Measurements from ENCODE around the gene TRPM1.

The TRPM1 gene

DNA sequence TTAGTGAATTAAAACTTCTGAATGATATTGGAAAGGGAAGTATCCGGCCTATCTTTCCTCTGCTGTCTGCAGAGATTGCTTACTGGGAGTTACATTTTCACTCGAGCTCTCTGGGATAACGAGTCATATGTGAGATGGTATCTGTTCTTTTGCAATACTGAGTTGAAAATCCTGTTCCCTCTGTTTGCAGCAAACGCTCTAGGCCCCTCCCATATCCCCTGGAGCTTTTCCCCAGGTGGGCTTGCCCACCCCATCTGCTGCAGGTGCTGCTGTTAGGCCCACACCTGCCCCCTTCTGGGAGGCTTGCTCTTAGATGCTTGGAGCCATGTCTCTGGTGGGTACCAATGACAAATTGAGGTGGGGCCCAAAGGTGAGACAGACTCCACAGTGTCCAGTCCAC is 67.4 kb downstream of the TRPM1 start:
- H3K4me3 ChIP-seq (ENCODE audit: low read depth, low read length), result no peak overlapping the region
- peak; percentile 13 for DNase-seq (ENCODE audit: low read depth)
- TF ChIP-seq, protein P1, sequence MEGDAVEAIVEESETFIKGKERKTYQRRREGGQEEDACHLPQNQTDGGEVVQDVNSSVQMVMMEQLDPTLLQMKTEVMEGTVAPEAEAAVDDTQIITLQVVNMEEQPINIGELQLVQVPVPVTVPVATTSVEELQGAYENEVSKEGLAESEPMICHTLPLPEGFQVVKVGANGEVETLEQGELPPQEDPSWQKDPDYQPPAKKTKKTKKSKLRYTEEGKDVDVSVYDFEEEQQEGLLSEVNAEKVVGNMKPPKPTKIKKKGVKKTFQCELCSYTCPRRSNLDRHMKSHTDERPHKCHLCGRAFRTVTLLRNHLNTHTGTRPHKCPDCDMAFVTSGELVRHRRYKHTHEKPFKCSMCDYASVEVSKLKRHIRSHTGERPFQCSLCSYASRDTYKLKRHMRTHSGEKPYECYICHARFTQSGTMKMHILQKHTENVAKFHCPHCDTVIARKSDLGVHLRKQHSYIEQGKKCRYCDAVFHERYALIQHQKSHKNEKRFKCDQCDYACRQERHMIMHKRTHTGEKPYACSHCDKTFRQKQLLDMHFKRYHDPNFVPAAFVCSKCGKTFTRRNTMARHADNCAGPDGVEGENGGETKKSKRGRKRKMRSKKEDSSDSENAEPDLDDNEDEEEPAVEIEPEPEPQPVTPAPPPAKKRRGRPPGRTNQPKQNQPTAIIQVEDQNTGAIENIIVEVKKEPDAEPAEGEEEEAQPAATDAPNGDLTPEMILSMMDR (conservative IDR thresholded peaks at IDR 0.05; ENCODE audit: low read depth, low read length), result no peak

DNA sequence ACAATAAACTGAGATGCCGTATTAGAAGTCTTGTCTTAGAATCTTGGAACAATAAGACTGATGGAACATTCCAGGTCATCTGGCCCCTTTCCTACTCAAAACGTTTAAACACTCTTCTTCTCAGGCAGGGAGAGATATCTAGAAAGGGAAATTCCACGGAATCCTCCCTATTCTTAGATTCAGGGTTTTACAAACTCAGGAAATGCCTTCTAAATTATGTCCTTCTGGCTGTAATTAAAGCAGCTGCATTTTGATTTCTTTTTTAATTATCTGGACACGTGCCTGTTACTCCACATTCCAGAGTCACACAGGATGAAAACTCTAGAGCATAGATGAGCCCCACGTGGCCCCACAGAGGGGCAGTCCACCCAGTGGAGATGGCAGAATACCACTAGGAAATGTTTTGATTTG is 68.6 kb downstream of the TRPM1 start:
- TF ChIP-seq, protein P1 (conservative IDR thresholded peaks at IDR 0.05; ENCODE audit: low read depth, low read length), result no peak
- no peak overlapping the region for H3K4me3 ChIP-seq (ENCODE audit: low read depth, low read length)
- peak; percentile 56 for DNase-seq (ENCODE audit: low read depth)

DNA sequence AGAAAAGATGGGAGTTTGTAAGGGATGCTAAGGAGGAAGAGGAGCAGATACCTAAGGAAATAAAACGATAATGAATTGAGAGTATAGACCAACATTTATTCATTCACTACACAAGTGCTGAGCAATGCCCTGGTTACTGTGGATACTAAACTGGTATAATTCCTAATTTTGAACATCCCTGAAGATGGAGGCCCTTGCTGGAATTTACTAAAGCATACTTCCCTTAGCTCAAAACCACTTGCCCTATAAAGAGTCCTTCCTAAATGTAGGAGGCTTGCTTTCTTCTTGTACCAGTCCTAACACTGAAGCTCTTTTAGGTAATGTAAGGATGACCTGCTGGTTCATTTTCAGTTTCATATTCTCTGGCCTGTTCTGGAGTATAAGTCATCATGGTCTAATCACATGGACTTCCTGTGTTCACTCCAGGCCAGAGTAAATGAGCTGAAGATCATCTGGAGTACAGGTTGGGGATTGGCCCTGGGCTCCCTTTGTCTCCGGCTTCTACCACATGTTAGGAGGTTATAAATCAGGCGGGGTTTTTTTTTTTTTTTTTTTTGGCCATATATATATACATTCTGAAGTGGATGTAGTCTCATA is 70.0 kb downstream of the TRPM1 start:
- DNase-seq (ENCODE audit: low read depth), result peak; percentile 67
- no peak overlapping the region for H3K4me3 ChIP-seq (ENCODE audit: low read depth, low read length)
- TF ChIP-seq, protein P1 (conservative IDR thresholded peaks at IDR 0.05; ENCODE audit: low read depth, low read length), result no peak

DNA sequence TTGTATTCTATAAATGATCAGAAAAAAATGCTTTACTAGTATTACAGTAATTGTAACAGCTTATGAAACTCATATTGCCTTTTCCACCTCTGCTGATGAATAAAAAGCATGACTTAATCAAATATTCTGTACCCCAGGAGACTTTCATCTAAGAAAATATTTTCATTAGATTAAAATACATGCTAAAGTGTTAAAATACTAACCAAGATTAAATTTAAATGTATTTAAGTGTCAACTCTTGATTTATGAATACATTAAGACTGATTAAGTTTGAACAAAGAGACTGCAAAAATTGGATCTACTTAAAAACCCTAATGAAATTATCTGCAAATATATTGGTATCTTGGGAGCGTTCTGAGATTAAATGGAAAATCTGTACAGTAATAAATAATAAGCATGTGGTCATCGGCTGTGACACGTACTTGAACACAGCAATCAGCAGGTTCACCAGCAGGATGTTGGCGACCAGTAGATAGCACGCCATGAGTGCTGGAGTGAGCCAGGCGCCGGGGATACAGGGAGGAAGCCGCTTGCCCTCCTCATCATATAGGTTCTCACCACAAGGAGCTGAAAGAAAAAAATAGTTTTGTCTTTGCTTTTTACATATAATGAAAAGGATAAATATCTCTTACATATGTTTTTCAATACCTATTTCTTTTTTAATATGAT is 73.5 kb downstream of the TRPM1 start:
- DNase-seq (ENCODE audit: low read depth), result no peak
- H3K4me3 ChIP-seq (ENCODE audit: low read depth, low read length), result no peak overlapping the region
- TF ChIP-seq, protein P1 (conservative IDR thresholded peaks at IDR 0.05; ENCODE audit: low read depth, low read length), result no peak

DNA sequence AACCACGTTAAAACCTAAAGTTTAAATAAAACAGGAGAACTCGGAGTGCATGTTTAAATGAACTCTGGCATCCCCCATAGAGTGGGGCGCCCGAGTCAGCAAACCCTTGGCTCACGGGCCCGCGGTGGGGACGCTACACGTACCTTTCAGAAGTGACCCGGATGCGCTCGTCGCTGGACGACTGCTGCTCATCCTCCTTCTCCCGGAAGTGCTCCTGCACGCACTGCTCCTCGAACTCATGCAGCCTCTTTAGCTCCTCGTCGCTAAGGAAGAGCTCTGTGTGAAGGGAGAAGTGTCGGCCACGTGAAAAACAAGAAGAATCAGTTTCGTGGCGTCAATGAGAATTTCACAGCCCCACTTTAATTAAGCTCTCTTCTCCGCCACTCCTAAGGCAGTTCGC is 75.5 kb downstream of the TRPM1 start:
- TF ChIP-seq, protein P1 (conservative IDR thresholded peaks at IDR 0.05; ENCODE audit: low read depth, low read length), result no peak

DNA sequence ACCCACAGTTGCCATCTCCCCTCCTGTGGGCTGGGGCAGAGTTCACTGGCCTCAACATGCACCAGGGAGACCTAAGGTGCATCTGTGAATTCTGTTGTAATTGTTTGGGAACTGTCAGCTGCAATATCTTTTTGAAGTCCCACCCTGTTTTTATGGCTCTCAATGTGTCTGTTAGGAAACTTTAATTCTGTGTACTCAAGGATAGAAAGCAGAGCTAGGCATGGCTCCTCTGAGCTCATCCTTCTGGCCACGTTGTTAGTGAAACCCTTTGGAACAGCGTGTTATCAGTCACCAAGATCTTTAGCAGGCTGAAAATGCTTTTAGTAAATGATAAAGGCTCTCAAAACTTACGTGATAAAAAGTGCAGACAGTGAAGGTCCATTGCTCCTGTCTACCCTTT is 76.5 kb downstream of the TRPM1 start:
- no peak overlapping the region for H3K4me3 ChIP-seq (ENCODE audit: low read depth, low read length)
- peak; percentile 42 for DNase-seq (ENCODE audit: low read depth)

More for the DNA sequence above, 75.5 kb downstream of the TRPM1 start:
- no peak overlapping the region for H3K4me3 ChIP-seq (ENCODE audit: low read depth, low read length)
- DNase-seq (ENCODE audit: low read depth), result no peak

More for the DNA sequence above, 76.5 kb downstream of the TRPM1 start:
- TF ChIP-seq, protein P1 (conservative IDR thresholded peaks at IDR 0.05; ENCODE audit: low read depth, low read length), result no peak

Data from choroid plexus epithelial cell (primary cell).